H9 (cell line): Measurements from ENCODE around the gene C17orf50. TPM values are rescaled to one million over a fixed set of nuclear protein-coding genes. Genes with fewer than 3 reads are reported as not detected.

ENCODE experiments used
- DNase-seq: peaks from one replicate; pipeline ENCODE4 v3.0.0-alpha.2; 2017
- H2AFZ ChIP-seq: one replicate; pipeline ENCODE4 v1.6.1; 2013; ENCODE audit warnings: mild to moderate bottlenecking, low read length, control low read depth, moderate library complexity
- H2AK5ac ChIP-seq: 2 replicates; pipeline ENCODE4 v1.6.1; 2013; ENCODE audit warnings: low read length, control low read depth, mixed read lengths; ENCODE audit not compliant: insufficient read length
- H2BK120ac ChIP-seq: one replicate; pipeline ENCODE4 v1.6.1; 2013; ENCODE audit warnings: low read depth, mild to moderate bottlenecking, low read length, control low read depth, inconsistent platforms; ENCODE audit not compliant: poor library complexity, severe bottlenecking
- H2BK12ac ChIP-seq: 2 replicates; pipeline ENCODE4 v1.6.1; 2013; ENCODE audit warnings: low read length, control low read depth, mixed read lengths, low read depth; ENCODE audit not compliant: insufficient read length
- H2BK15ac ChIP-seq: 2 replicates; pipeline ENCODE4 v1.6.1; 2013; ENCODE audit warnings: low read depth, low read length, control low read depth
- H2BK20ac ChIP-seq: one replicate; pipeline ENCODE4 v1.6.1; 2013; ENCODE audit warnings: low read depth, mild to moderate bottlenecking, low read length, control low read depth, inconsistent platforms; ENCODE audit not compliant: poor library complexity, severe bottlenecking
- H2BK5ac ChIP-seq: 2 replicates; pipeline ENCODE4 v1.6.1; 2013; ENCODE audit warnings: low read length, control low read depth, mixed read lengths; ENCODE audit not compliant: insufficient read length
- H3K14ac ChIP-seq: 2 replicates; pipeline ENCODE4 v1.6.1; 2013; ENCODE audit warnings: low read length, control low read depth; ENCODE audit not compliant: insufficient read depth
- H3K18ac ChIP-seq: 2 replicates; pipeline ENCODE4 v1.6.1; 2013; ENCODE audit warnings: low read depth, mild to moderate bottlenecking, mixed read lengths, low read length, control low read depth; ENCODE audit not compliant: insufficient read length
- H3K23ac ChIP-seq: 2 replicates; pipeline ENCODE4 v1.6.1; 2013; ENCODE audit warnings: low read length, control low read depth, mixed read lengths, low read depth; ENCODE audit not compliant: insufficient read length
- H3K23me2 ChIP-seq: 2 replicates; pipeline ENCODE4 v1.6.1; 2013; ENCODE audit warnings: low read depth, mild to moderate bottlenecking, mixed read lengths, low read length, control low read depth; ENCODE audit not compliant: insufficient read length, poor library complexity, severe bottlenecking
- H3K27ac ChIP-seq: 2 replicates; pipeline ENCODE4 v1.5.1; 2013; ENCODE audit warnings: low read length, control low read depth, mixed read lengths, low read depth; ENCODE audit not compliant: insufficient read length
- H3K27me3 ChIP-seq: 2 replicates; pipeline ENCODE4 v1.6.1; 2013; ENCODE audit warnings: low read length, control low read depth, inconsistent platforms; ENCODE audit not compliant: insufficient read depth
- H3K4ac ChIP-seq: 2 replicates; pipeline ENCODE4 v1.6.1; 2013; ENCODE audit warnings: low read depth, mild to moderate bottlenecking, control low read depth, inconsistent platforms, low read length, moderate library complexity
- H3K4me1 ChIP-seq: 2 replicates; pipeline ENCODE4 v1.6.1; 2013; ENCODE audit warnings: low read length, control low read depth, inconsistent platforms; ENCODE audit not compliant: insufficient read depth
- H3K4me2 ChIP-seq: 2 replicates; pipeline ENCODE4 v1.6.1; 2013; ENCODE audit warnings: low read length, control low read depth, mixed read lengths; ENCODE audit not compliant: insufficient read length, insufficient read depth
- H3K56ac ChIP-seq: 2 replicates; pipeline ENCODE4 v1.6.1; 2013; ENCODE audit warnings: low read depth, mild to moderate bottlenecking, mixed read lengths, low read length, control low read depth; ENCODE audit not compliant: insufficient read length
- H3K79me1 ChIP-seq: 2 replicates; pipeline ENCODE4 v1.6.1; 2013; ENCODE audit warnings: low read depth, mild to moderate bottlenecking, moderate library complexity, low read length, control low read depth, inconsistent platforms; ENCODE audit not compliant: insufficient read depth, poor library complexity, severe bottlenecking
- H3K79me2 ChIP-seq: 2 replicates; pipeline ENCODE4 v1.6.1; 2013; ENCODE audit warnings: low read length, control low read depth, inconsistent platforms; ENCODE audit not compliant: insufficient read depth
- H3K9ac ChIP-seq: 2 replicates; pipeline ENCODE4 v1.6.1; 2013; ENCODE audit warnings: low read length, control low read depth, mixed read lengths; ENCODE audit not compliant: insufficient read length; ENCODE audit errors: extremely low read depth
- H3K9me3 ChIP-seq: one replicate; pipeline ENCODE4 v1.6.1; 2013; ENCODE audit warnings: low read depth, low read length, inconsistent platforms; ENCODE audit not compliant: control insufficient read depth
- H3T11ph ChIP-seq: one replicate; pipeline ENCODE4 v1.6.1; 2013; ENCODE audit warnings: mild to moderate bottlenecking, low read length, control low read depth, inconsistent platforms
- H4K20me1 ChIP-seq: one replicate; pipeline ENCODE4 v1.6.1; 2013; ENCODE audit not compliant: control insufficient read depth, insufficient read length, insufficient read depth
- H4K5ac ChIP-seq: 2 replicates; pipeline ENCODE4 v1.6.1; 2013; ENCODE audit warnings: low read depth, mild to moderate bottlenecking, mixed read lengths, low read length, control low read depth; ENCODE audit not compliant: insufficient read length
- H4K8ac ChIP-seq: replicated peaks from 2 replicates; pipeline ENCODE4 v1.6.1; 2013; ENCODE audit warnings: low read length, control low read depth, mixed read lengths, low read depth; ENCODE audit not compliant: insufficient read length
- H4K91ac ChIP-seq: 2 replicates; pipeline ENCODE4 v1.6.1; 2013; ENCODE audit warnings: low read depth, mild to moderate bottlenecking, moderate library complexity, mixed read lengths, low read length, control low read depth; ENCODE audit not compliant: insufficient read length
- H3K27ac Mint-ChIP-seq, 3 experiments: 2 replicates in 2 of 3; 3 replicates in 1 of 3; pipeline ENCODE4 v1.8.0; 2020 to 2021; ENCODE audit warnings: mixed read lengths in 3 of 3, mild to moderate bottlenecking in 1 of 3, moderate library complexity in 1 of 3
- H3K27me3 Mint-ChIP-seq: 2 replicates; pipeline ENCODE4 v1.8.0; 2021; ENCODE audit warnings: low read depth, mild to moderate bottlenecking, moderate library complexity, mixed read lengths
- H3K36me3 Mint-ChIP-seq, 3 experiments: 2 replicates in 2 of 3; 3 replicates in 1 of 3; pipeline ENCODE4 v1.8.0; 2020 to 2021; ENCODE audit warnings: low read depth in 3 of 3, mixed read lengths in 3 of 3; ENCODE audit not compliant: insufficient read depth in 1 of 3
- H3K4me1 Mint-ChIP-seq, 2 experiments: 2 replicates each; pipeline ENCODE4 v1.8.0; 2020; ENCODE audit warnings: mixed read lengths in 2 of 2
- H3K4me3 Mint-ChIP-seq, 2 experiments: 2 replicates in 1 of 2; 3 replicates in 1 of 2; pipeline ENCODE4 v1.8.0; 2020 to 2021; ENCODE audit warnings: mild to moderate bottlenecking in 2 of 2, mixed read lengths in 2 of 2, moderate library complexity in 1 of 2
- H3K9me3 Mint-ChIP-seq, 2 experiments: 2 replicates in 1 of 2; 3 replicates in 1 of 2; pipeline ENCODE4 v1.8.0; 2020; ENCODE audit warnings: mild to moderate bottlenecking in 2 of 2, mixed read lengths in 2 of 2, moderate library complexity in 1 of 2
- CTCF ChIP-seq: fragments of 200-600 bp; sonication (generic); conservative IDR thresholded peaks from 3 replicates; pipeline ENCODE4 v1.8.0; 2021; ENCODE audit warnings: antibody characterized with exemption, mild to moderate bottlenecking
- WGBS: extraction: QIAGEN DNeasy Blood & Tissue Kit; methylation state at CpG from one replicate; pipeline ENCODE4 v1.1.7; 2013; ENCODE audit warnings: missing lambda C conversion rate, low lambda C conversion rate, mixed read lengths; ENCODE audit not compliant: insufficient read length; ENCODE audit errors: extremely low coverage; 5-methylcytosine and 5-hydroxymethylcytosine counted together
- total RNA-seq: library from RNA; stranded (reverse); gene quantifications from 2 replicates; pipeline ENCODE4 v1.2.1, GENCODE V29; 2021

Gene C17orf50
- total RNA-seq, 1 experiment from 2014 or later: not detected

GRCh38 chr17:35796942-35797341 lies 36.3 kb downstream of the C17orf50 start:
- Histone ChIP-seq H3K56ac (no peak overlapping the region), H2BK120ac (no peak overlapping the region), H2BK15ac (no peak overlapping the region), H2BK20ac (no peak overlapping the region), H3K14ac (no peak overlapping the region), H3K79me2 (no peaks in the 10 kb centered on the region), H2AFZ (no peak overlapping the region), H3K9ac (no peak overlapping the region), H2BK12ac (no peak overlapping the region), H4K8ac (no peak overlapping the region), H3K9me3 (no peaks in the 10 kb centered on the region), H4K91ac (no peak overlapping the region), H3K23me2 (peaks cover 6% of the 10 kb centered on the region), H3K27me3 (peaks cover 33% of the 10 kb centered on the region), H3K4ac (no peak overlapping the region), H2AK5ac (no peak overlapping the region), H3K79me1 (no peaks in the 10 kb centered on the region), H2BK5ac (no peak overlapping the region), H3K18ac (no peak overlapping the region), H3K4me2 (no peak overlapping the region), H4K5ac (no peak overlapping the region), H3T11ph (no peak overlapping the region), H4K20me1 (no peaks in the 10 kb centered on the region), H3K4me1 (0 out of 2 replicates have a peak, but pooled peaks cover 2% of the 10 kb centered on the region), H3K23ac (no peak overlapping the region), H3K27ac (no peak overlapping the region)
- Mint-ChIP-seq H3K9me3 (no peaks in the 10 kb centered on the region), H3K4me1 (peaks cover 6 to 15% of the 10 kb centered on the region in 2 experiments), H3K27ac (no peak overlapping the region), H3K27me3 (peaks cover 87% of the 10 kb centered on the region), H3K4me3 (no peak overlapping the region), H3K36me3 (no peaks in the 10 kb centered on the region)
- no CpG with 5 or more reads among the region's 1 CpG for WGBS
- DNase-seq: no peak
- TF ChIP-seq CTCF: no peak
